HG02885 (cell line): ENCODE data around the gene MAGEA8.
"Not testable (repeated sequence)": the region's sequence is repeated elsewhere in the genome, so short reads cannot be mapped to it uniquely, and the experiment has no call there.

Experiments used
- ATAC-seq: cut with Tn5 transposase; IDR thresholded peaks from one replicate; pipeline ENCODE4 v1.9.1; 2021; ENCODE audit warnings: mild to moderate bottlenecking; ENCODE audit not compliant: unreplicated experiment, poor library complexity

MAGEA8 gene

DNA sequence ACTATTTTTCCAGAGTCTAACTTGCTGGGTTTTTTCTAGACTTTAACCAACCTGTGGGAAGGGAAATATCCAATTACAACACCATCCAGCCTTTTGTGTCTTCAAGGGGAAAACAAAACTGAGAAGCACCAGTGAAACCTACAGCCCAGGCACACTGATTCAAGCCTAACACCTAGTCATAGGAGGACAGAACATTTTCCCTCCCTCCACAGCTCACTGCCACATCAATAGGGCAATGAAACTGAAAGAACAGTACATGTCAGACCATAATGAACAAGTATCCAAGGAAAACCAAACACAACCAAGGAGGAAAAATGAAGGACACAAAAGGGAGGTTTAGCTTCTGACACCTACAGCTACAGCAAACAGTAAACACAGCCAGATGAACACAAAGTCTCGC is 17.6 kb downstream of the MAGEA8 start:
- ATAC-seq = no peak

DNA sequence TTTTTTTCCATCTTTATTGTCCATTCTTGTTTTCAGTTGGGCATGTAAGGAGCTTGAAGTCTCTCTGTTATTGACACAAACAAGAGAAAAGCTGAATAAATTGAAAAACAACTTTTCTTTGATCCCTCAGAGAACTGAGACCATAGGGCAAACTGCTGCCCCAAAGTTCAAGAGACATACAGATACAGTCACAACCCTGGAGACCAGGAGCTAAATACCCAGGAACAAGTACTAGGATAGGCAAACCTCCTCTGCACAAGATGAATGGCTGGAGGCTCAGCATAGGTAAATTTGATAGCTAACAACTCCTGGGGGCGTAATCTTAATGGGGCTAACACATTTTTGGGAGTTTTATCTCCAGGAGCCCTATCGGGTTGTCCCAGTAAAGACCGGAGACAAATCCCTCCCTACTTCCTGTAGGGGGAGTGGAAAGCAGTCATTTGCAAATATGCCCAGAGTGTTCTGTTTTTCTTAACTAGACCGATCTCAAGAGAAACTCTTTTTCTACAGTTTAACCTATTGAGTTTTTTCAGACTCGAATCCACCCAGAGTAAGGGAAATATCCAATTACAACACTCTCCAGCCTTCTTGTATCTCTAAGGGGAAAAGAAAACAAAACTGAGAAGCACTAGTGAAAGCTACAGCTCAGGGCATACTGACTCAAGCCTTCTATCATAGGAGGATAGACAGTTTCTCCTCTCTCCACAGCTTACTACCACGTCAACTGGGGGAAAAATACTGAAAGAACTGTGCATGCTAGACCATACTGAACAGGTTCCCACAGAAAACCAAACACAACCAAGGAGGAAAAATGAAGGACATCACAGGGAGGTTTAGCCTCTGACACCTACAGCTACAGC is 23.1 kb downstream of the MAGEA8 start:
- ATAC-seq = peak; percentile 81

DNA sequence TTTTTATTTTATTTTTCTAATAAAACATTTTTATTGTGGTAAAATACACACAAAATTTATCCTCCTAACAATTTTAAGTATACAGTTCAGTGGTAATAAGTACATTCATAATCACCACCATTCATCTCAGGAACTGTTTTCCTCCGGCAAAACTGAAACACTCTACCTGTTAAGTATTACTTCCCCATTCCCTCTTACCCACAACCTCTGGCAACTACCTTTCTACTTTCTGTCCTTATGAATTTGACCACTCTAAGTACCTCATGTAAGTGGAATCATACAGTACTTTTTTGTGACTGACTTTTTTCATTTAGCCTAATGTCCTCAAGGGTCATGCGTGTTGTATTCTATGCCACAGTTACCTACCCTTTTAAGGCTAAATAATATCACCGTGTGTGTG is 27.3 kb downstream of the MAGEA8 start:
- ATAC-seq = peak; percentile 58

DNA sequence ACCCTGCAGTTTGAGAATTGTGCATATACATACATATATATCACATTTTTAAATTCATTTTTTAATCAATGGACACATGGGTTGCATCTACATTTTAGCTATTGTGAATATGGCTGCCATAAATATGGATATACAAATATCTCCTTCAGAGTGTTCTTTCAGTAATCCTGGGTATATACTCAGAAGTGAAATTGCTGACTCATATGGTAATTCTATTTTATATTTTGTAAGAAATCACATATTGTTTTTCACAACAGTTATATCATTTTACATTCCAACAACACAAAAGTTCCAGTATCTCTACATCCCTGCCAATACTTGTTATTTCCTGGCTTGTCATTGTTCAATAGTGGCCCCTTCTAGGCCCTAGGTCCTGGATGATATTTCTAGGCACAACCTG is 27.7 kb downstream of the MAGEA8 start:
- no peak for ATAC-seq

DNA sequence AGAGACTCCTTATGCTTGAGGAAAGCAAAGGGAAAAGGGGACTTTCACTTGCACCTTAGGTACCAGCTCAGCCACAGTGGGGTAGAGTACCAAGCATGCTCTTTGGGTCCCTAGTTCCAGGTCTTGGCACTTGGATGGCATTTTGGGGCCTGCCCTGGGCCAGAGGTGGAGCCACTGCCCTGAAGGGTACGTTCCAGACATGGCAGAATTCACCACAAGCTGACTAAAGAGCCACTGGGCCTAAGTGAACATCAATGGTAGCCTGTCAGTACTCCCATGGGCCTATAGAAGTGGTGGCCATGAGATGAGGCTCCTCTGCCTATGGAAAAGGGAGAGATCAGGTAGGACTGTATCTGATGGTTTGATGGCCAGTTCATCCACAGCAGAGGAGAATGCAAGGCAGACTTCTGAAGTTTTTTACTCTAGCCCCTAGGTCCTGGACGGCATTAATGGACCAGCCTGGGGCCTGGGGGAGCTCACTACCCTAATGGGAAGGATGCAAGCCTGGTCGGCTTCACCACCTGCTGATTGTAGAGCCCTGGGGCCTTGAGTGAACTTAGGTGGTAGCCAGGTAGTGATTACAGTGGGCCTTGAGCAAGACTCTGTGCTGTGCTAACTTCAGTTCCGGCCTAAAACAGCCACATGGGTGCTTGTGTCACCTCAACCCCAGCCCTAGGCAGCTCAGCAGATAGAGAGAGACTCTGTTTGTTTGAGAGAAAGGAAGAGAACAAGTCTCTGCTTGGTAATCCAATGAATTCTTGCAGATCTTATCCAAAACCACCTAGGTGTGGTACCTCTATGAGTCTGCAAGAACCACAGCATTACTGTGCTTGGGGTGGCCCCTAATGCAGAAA is 28.6 kb downstream of the MAGEA8 start:
- no peak for ATAC-seq

DNA sequence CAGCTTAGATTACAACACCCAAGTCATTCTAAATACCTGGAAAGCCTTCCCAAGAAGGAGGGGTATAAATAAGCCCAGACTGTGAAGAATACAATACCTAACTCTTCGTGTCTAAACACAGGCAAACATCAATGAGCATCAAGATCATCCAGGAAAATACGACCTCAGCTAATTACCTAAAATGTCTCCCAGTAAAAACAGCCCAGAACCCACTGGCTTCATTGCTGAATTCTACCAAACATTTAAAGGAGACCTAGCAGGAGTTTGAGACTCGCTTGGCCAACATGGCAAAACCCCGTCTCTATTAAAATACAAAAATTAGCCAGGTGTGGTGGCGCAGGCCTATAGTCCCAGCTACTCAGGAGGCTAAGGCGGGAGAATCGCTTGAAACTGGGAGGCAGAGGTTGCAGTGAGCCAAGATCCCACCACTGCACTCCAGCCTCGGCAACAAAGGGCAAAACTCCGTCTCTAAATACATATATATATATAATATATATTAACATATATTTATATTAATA is 29.3 kb downstream of the MAGEA8 start:
- ATAC-seq = no peak

DNA sequence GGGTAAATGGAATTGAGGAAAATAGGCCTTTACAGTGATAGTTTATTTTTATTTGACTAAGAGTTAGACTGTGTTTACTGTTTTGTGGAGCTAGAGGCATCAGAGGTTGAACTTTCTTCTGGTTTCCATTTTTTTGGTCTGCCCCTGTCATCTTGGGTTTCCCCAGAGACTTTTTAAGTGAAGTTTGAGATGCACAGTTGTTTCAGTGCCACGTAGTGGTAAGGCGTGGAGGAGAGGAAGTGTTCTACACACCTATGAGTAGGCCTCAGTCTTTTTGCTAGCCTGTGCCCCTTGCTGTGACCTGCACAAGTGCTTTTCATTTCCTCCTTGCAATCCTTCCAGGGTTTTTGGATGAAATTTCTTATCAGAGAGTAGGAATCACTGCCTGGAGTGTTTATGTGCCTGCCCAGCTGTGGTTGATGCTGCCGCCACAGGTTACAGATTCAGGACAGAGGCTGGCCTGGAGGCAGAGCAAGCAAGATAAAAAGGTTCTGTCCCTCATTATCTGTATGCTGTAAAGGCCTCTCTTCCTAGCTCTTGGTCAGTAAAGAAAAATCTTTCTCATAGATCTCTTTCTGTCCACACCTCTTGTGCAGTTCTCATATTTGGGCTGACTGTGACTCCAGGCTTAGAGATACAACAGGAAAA is 35.9 kb downstream of the MAGEA8 start:
- peak; percentile 84 for ATAC-seq

DNA sequence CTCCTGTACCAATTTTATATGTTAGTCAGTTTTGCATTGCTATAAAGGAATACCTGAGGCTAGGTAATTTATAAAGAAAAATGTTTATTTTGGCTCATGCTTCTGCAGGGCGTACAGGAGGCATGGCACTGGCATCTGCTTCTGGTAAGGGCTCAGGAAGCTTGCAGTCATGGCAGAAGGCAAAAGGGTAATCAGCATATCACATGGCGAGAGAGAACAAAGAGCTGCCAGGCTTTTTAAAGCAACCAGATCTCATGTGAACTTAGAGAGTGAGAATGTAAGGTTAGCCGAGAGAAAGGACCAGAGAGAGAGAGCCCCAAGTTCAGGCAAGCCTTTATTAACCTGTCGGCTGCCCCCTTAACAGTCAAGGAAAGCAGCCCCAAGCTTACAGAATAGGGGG is 42.9 kb downstream of the MAGEA8 start:
- ATAC-seq = not testable (repeated sequence)

DNA sequence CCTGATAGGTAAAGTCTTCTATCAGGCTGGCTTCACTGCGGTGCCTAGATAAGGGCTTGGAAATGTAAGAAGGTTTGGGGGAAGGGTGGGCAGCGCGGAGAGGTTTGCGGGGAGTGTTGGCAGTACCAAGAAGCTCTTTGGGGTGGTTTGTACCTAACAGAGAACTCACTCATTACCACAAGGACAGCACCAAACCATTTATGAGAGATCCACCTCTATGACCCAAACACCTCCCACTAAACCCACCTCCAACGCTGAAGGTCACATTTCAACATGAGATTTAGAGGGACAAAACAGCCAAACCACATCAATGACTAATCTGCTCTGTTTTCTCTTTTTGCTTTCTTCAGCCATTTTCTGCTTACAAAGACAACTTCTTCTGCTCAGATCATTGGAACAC is 43.5 kb downstream of the MAGEA8 start:
- ATAC-seq = not testable (repeated sequence)

DNA sequence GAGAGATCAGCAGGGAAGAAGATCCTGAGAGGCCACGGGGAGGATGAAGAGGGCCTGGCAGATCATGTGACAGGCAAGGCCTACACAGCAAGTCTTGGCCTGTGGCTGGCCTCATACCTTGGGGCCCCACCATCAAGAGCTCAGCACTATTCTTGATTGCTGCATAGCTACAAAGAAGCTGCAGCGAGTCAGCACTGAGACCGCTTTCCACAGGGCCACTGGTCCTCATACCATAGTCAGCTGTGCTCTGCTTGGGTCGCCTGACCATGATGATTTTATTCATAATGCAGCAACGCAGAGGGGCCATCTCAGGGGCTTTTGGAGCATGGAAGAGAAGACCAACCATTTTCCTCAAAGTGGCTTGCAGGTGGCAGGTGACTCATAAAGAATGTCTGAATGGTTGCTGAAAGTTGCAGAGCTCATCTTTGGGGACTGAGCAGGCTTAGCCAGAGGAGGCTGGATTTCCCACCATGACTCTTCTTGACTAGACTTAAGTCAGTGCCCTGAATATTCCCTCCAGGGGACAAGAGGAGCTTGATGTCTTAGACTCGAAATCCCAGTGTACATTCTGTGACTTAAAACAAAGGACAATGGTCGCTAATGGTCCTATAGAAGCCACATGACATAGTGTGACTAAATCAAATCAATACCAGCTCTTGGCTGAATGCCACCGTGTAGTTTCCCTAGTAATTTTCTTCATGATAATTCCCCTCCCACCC is 46.4 kb downstream of the MAGEA8 start:
- ATAC-seq = peak; percentile 51

DNA sequence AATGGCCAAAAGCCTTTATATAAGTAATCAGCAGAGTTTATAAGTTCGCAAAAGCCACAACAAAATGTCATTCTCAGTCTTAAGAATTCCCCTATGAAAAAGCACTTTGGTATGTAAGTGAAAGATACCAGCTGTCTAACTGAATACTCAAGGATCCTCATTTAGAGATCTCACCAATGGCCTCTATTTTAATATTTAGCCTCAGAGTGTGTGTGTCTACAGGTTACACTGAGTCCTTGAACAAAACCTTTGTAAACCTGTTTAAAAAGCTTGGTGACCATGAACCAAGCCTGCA is 46.9 kb downstream of the MAGEA8 start:
- ATAC-seq = peak; percentile 37

DNA sequence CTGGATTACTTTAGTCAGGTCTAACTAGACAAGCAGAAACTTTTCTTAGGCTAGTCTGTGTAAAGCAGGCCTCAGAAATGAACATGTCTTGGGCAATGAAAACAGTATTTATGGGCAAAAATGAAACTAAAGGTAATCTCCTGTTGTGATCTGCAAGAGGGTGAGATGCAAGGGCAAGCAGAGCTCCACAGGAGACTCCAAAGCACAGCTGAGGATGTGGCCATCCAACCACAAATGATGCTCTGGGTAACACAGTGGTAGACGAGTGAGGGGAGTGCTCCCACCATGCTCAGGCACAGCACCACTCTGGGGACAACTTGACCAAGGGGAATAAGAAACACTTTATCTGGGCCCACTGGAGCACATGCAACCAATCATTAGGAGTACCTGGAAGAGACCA is 47.7 kb downstream of the MAGEA8 start:
- ATAC-seq = not testable (repeated sequence)

DNA sequence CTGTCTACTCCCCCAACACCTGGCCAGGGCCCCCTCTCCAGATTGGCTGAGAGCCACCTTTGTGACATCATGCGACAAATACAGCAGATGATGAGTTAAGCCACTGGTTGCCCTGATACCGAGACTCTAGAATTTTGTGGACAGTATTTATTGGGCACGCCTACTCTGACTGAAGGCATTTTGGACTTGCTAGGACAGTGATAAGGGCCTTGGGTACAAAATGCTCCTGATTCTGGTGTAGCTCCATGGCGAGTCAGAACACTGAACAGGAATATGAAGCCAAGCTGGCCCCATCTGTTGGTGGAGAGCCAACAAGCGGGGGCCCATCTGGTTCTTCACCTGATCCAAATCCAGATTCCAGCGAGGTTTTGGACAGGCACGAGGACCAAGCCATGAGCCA is 48.4 kb downstream of the MAGEA8 start, which contains the start of gene HSFX4:
Gene HSFX4, plus strand, starts transcription at position 174 of the 400 bp plus-strand sequence. Its CDS starts 72 bp downstream, at position 246.
- not testable (repeated sequence) for ATAC-seq

DNA sequence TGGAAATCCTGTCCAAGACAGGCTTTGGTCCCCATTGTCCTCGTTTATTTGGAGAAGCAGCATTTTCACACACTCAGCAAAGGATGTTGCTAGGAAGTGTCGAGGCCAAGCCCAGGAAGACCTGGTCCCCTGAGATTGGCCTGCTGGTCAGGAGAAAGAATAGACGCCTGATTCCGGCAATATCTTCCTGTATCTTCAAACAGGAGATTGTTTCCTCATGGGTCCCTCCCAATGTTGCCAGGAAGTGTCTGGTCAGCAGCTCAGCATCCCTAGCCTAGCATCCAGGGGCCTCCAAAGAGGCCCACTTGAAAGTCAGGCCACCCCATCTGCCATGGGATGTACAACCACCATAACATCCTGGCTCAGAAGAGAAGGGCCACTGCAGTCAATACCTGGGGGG is 50.4 kb downstream of the MAGEA8 start:
- ATAC-seq = not testable (repeated sequence)

DNA sequence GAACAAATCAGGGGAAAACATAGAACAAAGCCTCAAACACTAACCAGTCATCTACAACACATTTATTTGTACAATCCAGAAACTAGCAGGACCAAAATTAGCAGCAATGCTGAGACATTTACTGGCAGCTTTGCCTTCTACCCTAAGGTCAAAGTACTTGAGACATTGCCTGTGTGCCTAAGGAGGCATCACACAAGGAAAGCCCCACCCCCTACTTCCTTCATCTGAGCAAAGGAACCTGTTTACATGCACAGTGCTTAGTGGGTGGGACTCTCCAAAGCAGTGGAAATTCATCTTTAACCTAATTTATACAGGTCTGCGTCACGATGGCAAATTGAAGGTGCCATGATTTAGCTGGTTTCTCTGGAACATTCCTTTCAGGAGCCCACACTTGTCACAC is 51.2 kb downstream of the MAGEA8 start:
- ATAC-seq = not testable (repeated sequence)

DNA sequence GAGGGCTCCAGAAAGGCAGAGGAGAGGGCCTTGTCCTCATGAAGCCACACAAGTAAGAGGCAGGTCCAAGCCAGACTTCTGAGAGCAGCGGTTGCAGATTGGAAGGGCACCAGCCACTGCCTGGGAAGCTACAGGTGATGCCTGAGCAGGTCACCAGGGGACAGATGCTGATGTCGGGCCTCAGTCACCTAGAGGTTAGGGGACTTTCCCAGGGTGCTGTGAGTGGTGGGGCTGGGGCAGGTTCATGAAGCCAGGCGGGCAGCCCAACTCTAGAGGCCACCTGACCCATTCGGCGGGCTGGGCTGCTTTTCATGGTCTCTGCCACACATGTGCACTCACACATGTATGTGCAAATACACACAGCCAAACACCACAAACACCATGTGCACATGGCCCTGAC is 52.0 kb downstream of the MAGEA8 start:
- not testable (repeated sequence) for ATAC-seq

DNA sequence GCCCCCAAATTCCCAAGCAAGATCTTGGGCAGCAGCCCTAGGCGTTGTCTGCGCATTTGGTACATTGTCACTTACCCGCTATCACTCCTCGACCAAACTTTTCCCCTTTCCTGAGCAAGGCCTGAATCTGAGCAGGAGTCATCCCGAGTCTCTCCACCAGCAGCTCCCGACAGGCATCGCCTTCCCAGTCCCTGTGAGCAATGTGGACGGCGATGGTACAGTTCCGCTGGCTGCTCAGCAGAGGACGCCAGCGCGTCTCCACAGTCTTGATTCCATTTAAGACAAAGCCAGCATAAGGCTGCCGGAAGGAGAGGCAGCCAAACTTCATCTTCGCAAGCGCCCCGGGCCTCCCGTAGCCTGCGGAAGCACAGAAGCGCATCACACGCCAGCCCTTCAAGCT is 52.6 kb downstream of the MAGEA8 start:
- ATAC-seq = not testable (repeated sequence)
